Fibroblast of skin of scalp (primary cell): ENCODE data around the gene DHRS7B.
A peak's percentile ranks its signal among the peaks of the same experiment; 100 is the strongest.
"Not testable (repeated sequence)": the region's sequence is repeated elsewhere in the genome, so short reads cannot be mapped to it uniquely, and the experiment has no call there.

Experiments used
- DNase-seq: peaks from one replicate; pipeline ENCODE4 v3.0.0-alpha.2; 2013

Gene DHRS7B

DNA sequence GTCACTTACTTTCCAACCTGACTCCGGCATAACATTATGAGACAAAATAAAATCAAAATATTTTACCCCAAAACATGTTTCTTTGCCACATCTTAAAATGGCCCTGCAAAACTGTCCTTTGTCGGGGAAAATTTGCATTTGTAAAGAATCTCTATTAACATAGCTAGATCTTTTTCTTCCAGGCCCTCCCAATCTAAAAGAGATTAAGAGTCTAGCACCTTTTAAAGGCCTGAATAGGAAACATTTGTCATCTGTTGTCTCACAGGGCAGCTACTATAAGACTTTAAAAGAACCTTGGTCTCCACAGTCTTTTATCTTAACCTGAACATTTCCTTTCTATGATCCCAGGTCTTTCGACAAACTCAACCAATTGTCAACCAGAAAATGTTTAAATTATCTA, 18.1 kb upstream of the DHRS7B start:
- no peak for DNase-seq

DNA sequence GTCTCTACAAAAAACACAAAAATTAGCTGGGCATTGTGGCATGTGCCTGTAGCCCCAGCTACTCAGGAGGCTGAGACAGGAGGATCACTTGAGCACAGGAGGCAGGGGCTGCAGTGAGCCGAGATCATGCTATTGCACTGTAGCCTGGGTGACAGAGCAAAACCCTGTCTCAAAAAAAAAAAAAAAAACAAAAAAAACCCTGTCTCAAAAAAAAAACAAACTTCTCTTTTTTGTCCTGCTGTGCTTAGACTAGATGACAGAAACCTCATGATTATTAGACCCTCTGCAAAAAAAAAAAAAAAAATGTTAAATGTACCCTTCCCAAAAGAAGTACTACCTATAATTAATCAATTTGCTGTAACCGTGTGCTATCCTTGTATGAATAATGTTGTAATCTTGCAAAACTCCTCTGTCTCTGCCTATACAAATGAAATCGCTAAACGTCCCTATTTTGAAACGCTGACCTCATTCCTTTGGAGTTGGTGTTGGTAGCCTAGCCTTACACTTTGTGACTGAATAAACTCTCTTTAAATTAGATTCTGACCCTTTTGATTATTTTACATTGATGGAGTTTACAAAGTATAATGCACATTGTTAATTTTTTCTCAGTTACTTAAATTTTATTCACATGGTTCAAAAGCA, 13.6 kb upstream of the DHRS7B start:
- no peak for DNase-seq

GRCh38 chr17:21113716-21114115, 13.0 kb upstream of the DHRS7B start:
- DNase-seq = no peak

- not testable (repeated sequence) for DNase-seq
Observed at GRCh38 chr17:21114791-21115190, 12.0 kb upstream of the DHRS7B start.

- DNase-seq = peak; percentile 62
Observed at GRCh38 chr17:21119247-21119918, 7.4 kb upstream of the DHRS7B start.

- DNase-seq = no peak
Observed at GRCh38 chr17:21119919-21120249, 6.9 kb upstream of the DHRS7B start.

GRCh38 chr17:21124086-21124485, 2.7 kb upstream of the DHRS7B start:
- no peak for DNase-seq

DNA sequence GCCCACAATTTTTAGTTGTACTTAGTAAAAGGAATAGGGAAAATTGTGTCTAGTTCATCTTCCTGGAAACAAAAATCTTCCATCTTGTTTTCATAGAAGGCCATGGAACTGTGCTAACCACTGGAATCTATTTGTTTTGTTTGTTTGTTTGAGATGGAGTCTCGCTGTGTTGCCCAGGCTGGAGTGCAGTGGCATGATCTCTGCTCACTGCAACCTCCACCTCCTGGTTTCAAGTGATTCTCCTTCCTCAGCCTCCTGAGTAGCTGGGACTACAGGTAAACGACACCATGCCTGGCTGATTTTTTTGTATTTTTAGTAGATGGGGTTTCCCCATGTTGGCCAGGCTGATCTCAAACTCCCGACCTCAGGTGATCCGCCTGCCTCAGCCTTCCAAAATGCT, 2.2 kb upstream of the DHRS7B start:
- DNase-seq = not testable (repeated sequence)

GRCh38 chr17:21125862-21126261, 902 bp upstream of the DHRS7B start:
- DNase-seq = no peak

GRCh38 chr17:21127509-21128077, 829 bp downstream of the DHRS7B start:
- no peak for DNase-seq

GRCh38 chr17:21129023-21129681, 2.4 kb downstream of the DHRS7B start:
- DNase-seq = peak; percentile 68

DNA sequence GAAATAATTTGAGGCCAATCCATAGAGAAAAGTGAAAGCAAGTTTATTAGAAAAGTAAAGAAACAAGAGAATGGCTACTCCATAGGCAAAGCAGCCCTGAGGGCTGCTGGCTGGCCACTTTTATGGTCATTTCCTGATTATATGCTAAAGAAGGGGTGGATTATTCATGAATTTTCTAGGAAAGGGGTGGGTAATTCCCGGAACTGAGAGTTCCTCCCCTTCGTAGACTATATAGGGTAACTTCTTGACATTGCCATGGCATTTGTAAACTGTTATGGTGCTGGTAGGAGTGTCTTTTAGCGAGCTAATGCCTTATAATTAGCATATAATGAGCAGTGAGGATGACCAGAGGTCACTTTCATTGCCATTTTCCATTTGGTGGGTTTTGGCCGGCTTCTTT, 4.4 kb downstream of the DHRS7B start:
- no peak for DNase-seq

DNA sequence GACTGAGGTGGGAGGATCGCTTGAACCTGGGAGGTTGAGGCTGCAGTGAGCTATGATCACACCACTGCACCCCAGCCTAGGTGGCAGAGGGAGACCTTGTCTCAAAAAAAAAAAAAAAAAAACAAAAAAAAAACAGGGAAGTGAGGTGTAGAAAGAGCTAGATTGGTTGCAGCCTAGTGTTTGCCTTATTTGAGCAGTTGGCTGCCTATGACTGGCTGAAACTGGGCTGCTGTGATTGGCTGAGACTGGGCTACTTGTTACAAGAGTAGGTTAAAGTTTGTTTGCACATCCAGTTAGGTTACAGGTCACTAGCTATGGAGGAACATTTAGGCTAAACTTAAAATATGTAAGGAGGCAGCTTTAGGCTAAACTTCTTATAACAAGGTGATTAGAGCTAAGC, 5.7 kb downstream of the DHRS7B start:
- no peak for DNase-seq

DNA sequence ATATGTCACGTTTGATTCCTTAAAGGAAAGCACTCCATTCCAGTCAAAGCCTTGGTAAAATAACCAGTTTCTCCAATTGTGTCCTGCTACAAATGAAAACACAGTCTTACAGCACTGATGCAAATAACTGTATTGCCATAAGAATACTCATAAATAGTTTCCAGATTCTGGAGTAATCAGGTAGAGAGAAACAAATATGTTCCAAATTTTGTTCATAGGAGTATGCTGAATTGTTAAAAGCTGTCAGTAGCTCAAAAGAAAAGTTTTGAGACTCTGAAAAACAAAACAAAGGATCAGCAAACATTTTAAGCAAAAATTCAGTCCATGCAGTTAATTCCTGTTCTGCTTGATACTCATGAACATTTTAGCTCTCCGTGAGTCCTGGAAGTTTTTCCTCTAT, 7.8 kb downstream of the DHRS7B start:
- DNase-seq = no peak

GRCh38 chr17:21140911-21141310, 14.1 kb downstream of the DHRS7B start:
- DNase-seq = no peak

- DNase-seq = no peak
Observed at GRCh38 chr17:21141331-21141730, 14.6 kb downstream of the DHRS7B start.

DNA sequence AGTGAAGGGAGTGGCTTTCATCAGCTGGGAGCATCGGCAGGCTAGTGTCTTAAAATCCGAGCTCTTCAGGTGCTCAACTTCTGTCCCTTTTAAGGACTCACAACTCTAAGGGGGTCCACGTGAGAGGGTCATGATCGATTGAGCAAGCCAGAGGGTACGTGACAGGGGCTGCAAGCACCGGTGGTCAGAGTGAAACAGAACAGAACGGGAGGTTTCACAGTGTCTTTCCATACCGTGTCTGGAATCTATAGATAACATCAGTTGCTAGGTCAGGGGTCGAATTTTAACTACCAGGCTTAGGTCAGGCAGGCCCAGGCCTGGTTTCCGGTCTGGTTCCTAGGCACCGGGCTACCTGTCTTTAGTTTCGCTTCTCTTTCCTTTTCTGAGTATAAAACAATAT, 15.3 kb downstream of the DHRS7B start:
- DNase-seq = not testable (repeated sequence)

DNA sequence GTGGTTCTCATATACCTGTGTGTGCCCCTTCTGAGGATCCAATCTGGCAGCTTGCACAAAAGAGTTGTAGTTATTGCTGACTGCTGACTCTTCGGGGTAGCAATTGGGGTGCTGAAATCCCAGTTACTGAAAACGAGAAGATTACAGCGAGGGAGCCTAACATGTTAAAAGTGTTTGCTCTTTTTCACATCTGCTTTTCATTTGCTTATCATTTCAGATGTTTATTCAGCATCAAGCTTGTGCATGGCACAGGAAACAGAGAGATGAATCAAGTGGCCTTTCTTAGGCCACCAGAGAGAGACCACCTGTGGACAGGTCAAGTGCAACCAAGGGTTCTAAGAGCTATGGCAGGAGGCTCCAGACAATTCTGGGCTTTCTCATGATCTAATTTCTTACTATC, 16.9 kb downstream of the DHRS7B start:
- no peak for DNase-seq

GRCh38 chr17:21144299-21144698, 17.5 kb downstream of the DHRS7B start:
- DNase-seq = not testable (repeated sequence)

DNA sequence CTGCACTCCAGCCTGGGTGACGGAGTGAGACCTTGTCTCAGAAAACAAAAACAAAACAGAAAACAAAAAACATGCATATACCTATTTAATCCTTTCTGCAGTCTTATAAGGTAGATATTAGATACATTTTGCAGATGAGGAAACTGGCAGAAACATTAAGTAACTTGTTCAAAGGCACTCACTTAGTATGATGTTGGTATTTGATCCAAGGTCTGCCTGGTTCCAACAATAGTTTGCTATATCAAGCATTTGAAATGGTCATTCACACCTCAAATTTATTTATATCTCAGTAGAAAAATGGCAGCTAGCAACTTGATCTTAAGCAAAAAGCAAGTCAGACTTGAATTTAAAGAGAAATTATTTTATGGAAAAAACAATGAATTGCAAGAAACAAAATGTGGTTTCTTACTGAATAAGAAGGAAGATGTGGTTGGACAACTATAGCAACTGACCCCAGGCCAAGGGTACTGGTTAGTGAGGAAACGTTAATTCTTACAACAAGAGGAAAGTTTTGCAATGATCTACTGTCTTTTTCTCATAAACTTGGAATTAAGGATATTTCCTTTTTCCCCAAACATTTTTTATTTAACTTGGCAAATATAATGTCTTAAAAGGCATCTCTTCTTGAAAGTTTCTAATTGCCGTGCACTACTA, 19.7 kb downstream of the DHRS7B start:
- DNase-seq = no peak

GRCh38 chr17:21149621-21150020, 22.9 kb downstream of the DHRS7B start:
- DNase-seq = no peak

GRCh38 chr17:21152731-21153130, 26.0 kb downstream of the DHRS7B start:
- DNase-seq = no peak
